ENCODE data around the gene INF2. TPM values are rescaled to one million over a fixed set of nuclear protein-coding genes. Genes with fewer than 3 reads are reported as not detected.

Gene INF2
- polyA plus RNA-seq, 1 experiment, result 14.9 TPM

DNA sequence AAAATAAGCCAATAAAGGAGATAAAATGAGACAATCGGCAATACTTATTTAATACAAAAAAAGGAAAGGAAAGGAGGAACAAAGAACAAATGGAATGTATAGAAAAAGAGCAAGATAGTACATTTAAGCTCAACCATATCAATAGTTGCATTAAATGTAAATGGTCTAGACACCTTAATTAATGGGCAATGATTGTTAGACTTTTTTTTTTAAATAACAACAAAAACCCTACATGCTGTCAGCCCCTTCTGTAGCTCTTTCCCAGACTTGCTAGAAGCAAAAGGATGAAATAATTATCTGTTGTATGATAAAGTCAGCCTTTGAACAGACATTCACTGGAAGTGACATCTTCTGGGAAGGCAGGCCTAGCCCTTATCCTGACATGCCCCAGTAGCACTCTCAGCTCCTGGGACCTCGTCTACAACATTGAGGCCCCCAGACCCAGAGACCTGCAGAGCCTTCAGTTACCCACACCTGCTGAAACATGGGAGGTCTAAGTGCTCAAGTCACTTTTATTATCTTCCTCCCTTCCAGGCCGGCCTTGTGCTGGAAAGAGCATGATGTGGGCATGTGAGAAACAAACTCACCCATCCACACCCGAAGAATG is 76.9 kb downstream of the INF2 start:
- TF ChIP-seq, protein P1, sequence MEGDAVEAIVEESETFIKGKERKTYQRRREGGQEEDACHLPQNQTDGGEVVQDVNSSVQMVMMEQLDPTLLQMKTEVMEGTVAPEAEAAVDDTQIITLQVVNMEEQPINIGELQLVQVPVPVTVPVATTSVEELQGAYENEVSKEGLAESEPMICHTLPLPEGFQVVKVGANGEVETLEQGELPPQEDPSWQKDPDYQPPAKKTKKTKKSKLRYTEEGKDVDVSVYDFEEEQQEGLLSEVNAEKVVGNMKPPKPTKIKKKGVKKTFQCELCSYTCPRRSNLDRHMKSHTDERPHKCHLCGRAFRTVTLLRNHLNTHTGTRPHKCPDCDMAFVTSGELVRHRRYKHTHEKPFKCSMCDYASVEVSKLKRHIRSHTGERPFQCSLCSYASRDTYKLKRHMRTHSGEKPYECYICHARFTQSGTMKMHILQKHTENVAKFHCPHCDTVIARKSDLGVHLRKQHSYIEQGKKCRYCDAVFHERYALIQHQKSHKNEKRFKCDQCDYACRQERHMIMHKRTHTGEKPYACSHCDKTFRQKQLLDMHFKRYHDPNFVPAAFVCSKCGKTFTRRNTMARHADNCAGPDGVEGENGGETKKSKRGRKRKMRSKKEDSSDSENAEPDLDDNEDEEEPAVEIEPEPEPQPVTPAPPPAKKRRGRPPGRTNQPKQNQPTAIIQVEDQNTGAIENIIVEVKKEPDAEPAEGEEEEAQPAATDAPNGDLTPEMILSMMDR (IDR thresholded peaks at IDR 0.05; ENCODE audit: low read depth, low read length), result no peak
- no peak for DNase-seq (ENCODE audit: low read depth, low spot score)
- POLR2A ChIA-PET, result no interaction called here
- H3K4me3 ChIP-seq (ENCODE audit: low read depth, low read length), result no peak overlapping the region
- peaks cover 6% of the 10 kb centered on the region for H3K9me3 ChIP-seq (ENCODE audit: control insufficient read depth, insufficient read depth, low read length)
- no peaks in the 10 kb centered on the region for H3K27me3 ChIP-seq (ENCODE audit: control insufficient read depth, insufficient read depth, low read length)
- H3K27ac ChIP-seq (ENCODE audit: low read depth, low read length), result no peak overlapping the region
- CTCF ChIA-PET, result interaction anchor here (1.5 to 7.2 kb wide), 5 partner anchors 12 to 60 kb away, joined by 4 to 90 read pairs (median 17); partner anchors contain the start of gene SIVA1

DNA sequence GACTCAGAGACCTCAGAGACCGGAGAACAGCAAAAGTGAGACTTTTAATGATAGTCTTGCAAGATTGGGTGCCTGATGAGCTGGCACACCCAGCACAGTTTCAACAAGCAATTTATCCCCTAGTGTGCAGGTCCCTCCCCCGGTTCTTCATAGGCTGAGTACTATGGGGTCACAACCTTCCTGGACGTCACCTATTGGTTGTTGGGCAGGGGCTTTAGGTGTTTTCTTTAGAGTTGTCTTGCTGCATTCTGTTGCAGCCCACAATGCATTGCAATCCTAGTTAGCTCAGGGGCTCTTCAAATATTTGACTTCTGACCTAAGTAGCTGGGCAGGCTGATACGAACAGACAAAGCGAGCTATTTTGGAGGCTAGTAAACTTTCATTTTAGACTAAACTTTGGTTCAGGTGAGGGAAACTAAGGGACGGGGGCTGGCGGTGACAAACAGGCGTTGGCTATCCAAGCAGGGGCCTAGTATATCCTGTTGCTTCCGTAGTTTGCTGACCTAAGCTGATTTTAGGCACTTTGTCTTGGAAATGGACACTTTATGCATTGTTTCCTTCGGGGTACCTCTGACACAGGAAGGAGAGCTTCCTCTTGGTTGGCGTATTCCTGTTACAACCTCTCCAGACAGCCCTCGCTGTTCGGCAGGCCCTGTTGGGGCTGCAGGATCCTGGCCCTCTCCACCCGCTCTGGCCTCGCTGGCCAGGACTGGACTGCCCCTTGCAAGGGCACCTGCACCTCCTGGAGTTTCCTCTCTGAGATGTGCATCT is 77.6 kb downstream of the INF2 start:
- Histone ChIP-seq H3K4me3 (ENCODE audit: low read depth, low read length) (no peak overlapping the region), H3K9me3 (ENCODE audit: control insufficient read depth, insufficient read depth, low read length) (peaks cover 13% of the 10 kb centered on the region), H3K27ac (ENCODE audit: low read depth, low read length) (no peak overlapping the region), H3K27me3 (ENCODE audit: control insufficient read depth, insufficient read depth, low read length) (no peaks in the 10 kb centered on the region)
- DNase-seq (ENCODE audit: low read depth, low spot score), result no peak
- ChIA-PET POLR2A (interaction anchor here (0.8 to 1.8 kb wide), 2 partner anchors 54 to 59 kb away, joined by 3 to 5 read pairs; no protein-coding TSS in a partner anchor), CTCF (interaction anchor here (1.5 to 7.2 kb wide), 6 partner anchors 12 to 59 kb away, joined by 4 to 90 read pairs (median 14); partner anchors contain the start of gene SIVA1)
- TF ChIP-seq, protein P1 (IDR thresholded peaks at IDR 0.05; ENCODE audit: low read depth, low read length), result no peak

DNA sequence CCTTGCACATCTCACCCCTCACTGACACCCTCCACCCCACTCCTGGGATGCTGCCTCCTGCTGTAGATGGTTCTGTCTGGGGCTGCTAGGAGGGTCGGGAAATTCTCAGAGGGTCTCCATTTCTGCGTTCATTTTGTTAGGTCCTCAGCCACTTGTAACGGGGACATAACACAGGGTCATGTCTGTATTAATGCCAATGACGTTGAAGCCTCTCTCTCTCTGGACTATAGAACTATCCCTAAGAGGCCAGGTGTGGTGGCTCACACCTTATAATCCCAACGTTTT is 78.2 kb downstream of the INF2 start:
- CTCF ChIA-PET, result interaction anchor here (1.0 to 7.2 kb wide), 10 partner anchors 9 to 134 kb away, joined by 4 to 90 read pairs (median 12); partner anchors contain the start of gene SIVA1
- Histone ChIP-seq H3K27me3 (ENCODE audit: control insufficient read depth, insufficient read depth, low read length) (no peaks in the 10 kb centered on the region), H3K27ac (ENCODE audit: low read depth, low read length) (no peak overlapping the region), H3K4me3 (ENCODE audit: low read depth, low read length) (no peak overlapping the region), H3K9me3 (ENCODE audit: control insufficient read depth, insufficient read depth, low read length) (peaks cover 18% of the 10 kb centered on the region)
- DNase-seq (ENCODE audit: low read depth, low spot score), result no peak
- POLR2A ChIA-PET, result interaction anchor here (0.8 to 1.8 kb wide), 2 partner anchors 53 to 59 kb away, joined by 3 to 5 read pairs; no protein-coding TSS in a partner anchor
- TF ChIP-seq, protein P1 (IDR thresholded peaks at IDR 0.05; ENCODE audit: low read depth, low read length), result no peak

DNA sequence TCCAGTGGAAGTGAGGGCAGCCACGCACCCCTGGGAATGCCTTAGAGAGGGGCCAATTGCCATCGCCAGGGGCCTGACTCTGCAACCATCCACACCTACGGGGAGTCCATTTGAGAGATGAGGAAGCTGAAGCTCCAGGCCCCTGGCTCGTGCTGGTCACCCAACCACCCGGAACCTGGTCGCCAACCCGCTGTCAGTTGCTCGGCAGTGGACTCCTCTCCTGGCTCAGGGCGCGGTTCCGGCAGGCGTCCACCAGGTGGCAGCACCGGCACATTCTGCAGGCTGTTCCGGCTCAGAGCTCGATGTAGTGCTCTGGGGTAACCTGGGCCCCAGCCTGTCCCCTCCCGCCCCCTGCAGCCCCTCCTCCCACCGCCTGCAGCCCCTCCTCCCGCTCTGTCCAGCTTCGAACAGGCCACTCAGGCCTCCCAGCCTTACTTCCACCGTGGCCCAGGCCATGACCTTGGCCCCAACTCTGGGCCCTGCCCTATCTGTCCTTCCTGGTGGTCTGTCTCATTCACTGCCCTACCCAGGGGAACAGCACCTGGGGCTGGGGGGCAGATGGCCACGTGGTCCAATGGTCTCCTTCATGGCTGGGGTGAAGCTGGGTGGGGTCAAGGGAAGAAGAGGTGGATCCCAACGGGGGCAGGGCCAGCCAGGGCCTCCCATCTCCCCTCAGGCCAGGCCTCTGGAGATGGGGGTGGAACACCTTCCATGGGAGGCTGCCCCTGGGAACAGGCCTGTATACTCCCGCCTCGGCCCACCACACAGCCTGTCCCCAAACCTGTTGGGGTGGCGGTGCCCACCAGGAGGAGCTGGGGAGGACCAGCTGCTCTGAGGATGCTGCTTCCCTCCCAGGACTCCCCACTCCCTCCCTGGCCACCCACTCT is 79.3 kb downstream of the INF2 start:
- TF ChIP-seq, protein P1 (IDR thresholded peaks at IDR 0.05; ENCODE audit: low read depth, low read length), result peak; percentile 81
- H3K27me3 ChIP-seq (ENCODE audit: control insufficient read depth, insufficient read depth, low read length), result no peaks in the 10 kb centered on the region
- DNase-seq (ENCODE audit: low read depth, low spot score), result peak; percentile 38
- no peak overlapping the region for H3K4me3 ChIP-seq (ENCODE audit: low read depth, low read length)
- POLR2A ChIA-PET, result interaction anchor here (0.8 to 1.8 kb wide), 5 partner anchors 11 to 57 kb away, joined by 3 to 8 read pairs (median 4); partner anchors contain the start of genes ADSS1 and SIVA1
- peaks cover 23% of the 10 kb centered on the region for H3K9me3 ChIP-seq (ENCODE audit: control insufficient read depth, insufficient read depth, low read length)
- CTCF ChIA-PET, result interaction anchor here (0.6 to 7.2 kb wide), 29 partner anchors 9 to 300 kb away, joined by 3 to 90 read pairs (median 6); partner anchors contain the start of gene SIVA1
- H3K27ac ChIP-seq (ENCODE audit: low read depth, low read length), result no peak overlapping the region
